CD4-positive, alpha-beta T cell (primary cell): Measurements from ENCODE around the gene RHCG. TPM values are rescaled to one million over a fixed set of nuclear protein-coding genes. Genes with fewer than 3 reads are reported as not detected.

Experiments
- ATAC-seq: fragments of 200-7000 bp; cut with Tn5 transposase; one replicate; pipeline ENCODE4 v1.10.0; 2022; ENCODE audit warnings: mild to moderate bottlenecking; ENCODE audit not compliant: poor library complexity
- CTCF ChIA-PET: fragments of 350-600 bp; sonication (Branson Sonifier 250); formaldehyde crosslinking; loops from one replicate; lab custom pipeline; 2021; ENCODE audit warnings: antibody characterized with exemption, inconsistent platforms; lab: Charles Lee
- POLR2A ChIA-PET: fragments of 350-600 bp; sonication (Branson Sonifier 250); formaldehyde crosslinking; loops from one replicate; lab custom pipeline; 2021; ENCODE audit warnings: antibody characterized with exemption, inconsistent platforms; lab: Charles Lee
- DNase-seq, 14 experiments: peaks; one replicate each; pipeline ENCODE4 v3.0.0-alpha.2; 2013 to 2020; ENCODE audit warnings: mixed read lengths in 2 of 14
- H3K27ac ChIP-seq, 2 donors: one replicate each; pipeline versions ENCODE4 v1.5.1 to v1.7.0; 2013; ENCODE audit warnings: low read length in 2 of 2, low read depth in 1 of 2, mild to moderate bottlenecking in 1 of 2
- H3K27me3 ChIP-seq, 2 experiments: 1 replicate in 1 of 2; 2 replicates in 1 of 2; pipeline versions ENCODE4 v1.6.1 to v1.7.0; 2013; ENCODE audit warnings: low read length in 2 of 2, control low read depth in 1 of 2, mild to moderate bottlenecking in 1 of 2, moderate library complexity in 1 of 2; ENCODE audit not compliant: insufficient read depth in 2 of 2, control insufficient read depth in 1 of 2
- H3K36me3 ChIP-seq: one replicate; pipeline ENCODE4 v1.6.1; 2013; ENCODE audit warnings: low read length, control low read depth; ENCODE audit not compliant: insufficient read depth
- H3K4me1 ChIP-seq: one replicate; pipeline ENCODE4 v1.6.1; 2013; ENCODE audit warnings: low read length, control low read depth; ENCODE audit not compliant: insufficient read depth
- H3K4me3 ChIP-seq: one replicate; pipeline ENCODE4 v1.5.1; 2013; ENCODE audit warnings: mild to moderate bottlenecking, low read length, moderate library complexity
- H3K9me3 ChIP-seq, 2 experiments: 1 replicate in 1 of 2; 2 replicates in 1 of 2; pipeline versions ENCODE4 v1.6.1 to v1.7.0; 2013; ENCODE audit warnings: low read length in 2 of 2, mild to moderate bottlenecking in 2 of 2, control low read depth in 1 of 2, moderate library complexity in 1 of 2; ENCODE audit not compliant: control insufficient read depth in 1 of 2, insufficient read depth in 1 of 2
- H3K27ac Mint-ChIP-seq: one replicate; pipeline ENCODE4 v1.8.0; 2020; ENCODE audit warnings: mixed read lengths
- H3K27me3 Mint-ChIP-seq: one replicate; pipeline ENCODE4 v1.8.0; 2021; ENCODE audit warnings: mixed read lengths
- H3K36me3 Mint-ChIP-seq: one replicate; pipeline ENCODE4 v1.8.0; 2021; ENCODE audit warnings: low read depth, mixed read lengths
- H3K4me1 Mint-ChIP-seq: one replicate; pipeline ENCODE4 v1.8.0; 2021; ENCODE audit warnings: low read depth, mixed read lengths
- H3K4me3 Mint-ChIP-seq: one replicate; pipeline ENCODE4 v1.8.0; 2020; ENCODE audit warnings: mild to moderate bottlenecking, mixed read lengths
- H3K9me3 Mint-ChIP-seq: one replicate; pipeline ENCODE4 v1.8.0; 2020; ENCODE audit warnings: mixed read lengths
- CTCF ChIP-seq: fragments of 200-600 bp; IDR thresholded peaks from one replicate; pipeline ENCODE4 v1.8.0; 2022; ENCODE audit warnings: antibody characterized with exemption, mild to moderate bottlenecking
- intact Hi-C, 2 experiments: fragments of 100-400 bp; cut with DNase I in 1 of 2; cut with micrococcal nuclease in 1 of 2; formaldehyde crosslinking; loops; one replicate each; pipeline versions ENCODE4 v1.15.1 to v1.9.0; 2023 to 2025; cut with DNase I, micrococcal nuclease
- total RNA-seq, 174 experiments: library from RNA in 2 of 174; stranded (reverse) in 2 of 174; gene quantifications; one replicate each; pipeline ENCODE4 v1.2.3 and lab custom pipeline; 2021 to 2026

RHCG gene
- total RNA-seq, 2 experiments from 2014 or later: not detected

GRCh38 chr15:89430530-89431341, 65.6 kb downstream of the RHCG start:
- intact Hi-C loops: loop anchor here (1.0 to 5.0 kb wide), 4 partner anchors 14 to 373 kb away; no protein-coding TSS in a partner anchor
- peak overlapping the region; percentile 68 for H3K4me3 Mint-ChIP-seq
- ATAC-seq: peak; percentile 94
- Histone ChIP-seq H3K9me3 (no peaks in the 10 kb centered on the region), H3K27ac (no peak overlapping the region), H3K4me1 (peaks cover 9% of the 10 kb centered on the region), H3K36me3 (no peaks in the 10 kb centered on the region), H3K27me3 (peaks cover 2 to 11% of the 10 kb centered on the region in 2 experiments), H3K4me3 (peak overlapping the region; percentile 56)
- ChIA-PET CTCF (interaction anchor here (0.9 to 2.2 kb wide), 5 partner anchors 8 to 72 kb away, joined by 3 to 35 read pairs (median 7); no protein-coding TSS in a partner anchor), POLR2A (interaction anchor here (0.7 to 0.9 kb wide), 2 partner anchors 13 to 72 kb away, joined by 3 read pairs; no protein-coding TSS in a partner anchor)
- H3K27ac Mint-ChIP-seq: no peak overlapping the region
- H3K9me3 Mint-ChIP-seq: no peaks in the 10 kb centered on the region
- no peaks in the 10 kb centered on the region for H3K36me3 Mint-ChIP-seq
- no peaks in the 10 kb centered on the region for H3K4me1 Mint-ChIP-seq
- DNase-seq: peak; percentile 71 to 95 (median 88)
- peaks cover 31% of the 10 kb centered on the region for H3K27me3 Mint-ChIP-seq
- TF ChIP-seq CTCF: peak; percentile 97

- intact Hi-C loops: loop anchor here (1.0 to 5.0 kb wide), 4 partner anchors 13 to 373 kb away; no protein-coding TSS in a partner anchor
These were observed 66.4 kb downstream of the RHCG start for GRCh38 chr15:89429986-89430385.

More at GRCh38 chr15:89429986-89430385, 66.4 kb downstream of the RHCG start:
- no peak for TF ChIP-seq CTCF
- DNase-seq: no peak
- no peaks in the 10 kb centered on the region for H3K4me1 Mint-ChIP-seq
- H3K27ac Mint-ChIP-seq: no peak overlapping the region
- CTCF ChIA-PET: interaction anchor here (1.3 to 2.2 kb wide), 3 partner anchors 11 to 71 kb away, joined by 5 to 35 read pairs (median 7); no protein-coding TSS in a partner anchor
- Histone ChIP-seq H3K27ac (no peak overlapping the region), H3K9me3 (no peaks in the 10 kb centered on the region), H3K4me1 (peaks cover 9% of the 10 kb centered on the region), H3K27me3 (peaks cover 2 to 18% of the 10 kb centered on the region in 2 experiments), H3K36me3 (no peaks in the 10 kb centered on the region), H3K4me3 (no peak overlapping the region)
- H3K4me3 Mint-ChIP-seq: no peak overlapping the region
- POLR2A ChIA-PET: interaction anchor here (0.7 to 0.9 kb wide), 2 partner anchors 13 to 71 kb away, joined by 3 read pairs; no protein-coding TSS in a partner anchor
- peaks cover 32% of the 10 kb centered on the region for H3K27me3 Mint-ChIP-seq
- no peak for ATAC-seq
- H3K36me3 Mint-ChIP-seq: no peaks in the 10 kb centered on the region
- H3K9me3 Mint-ChIP-seq: no peaks in the 10 kb centered on the region
